WERI-Rb-1 (cell line): Measurements from ENCODE around the gene ADCY10.
"Not testable (repeated sequence)": the region's sequence is repeated elsewhere in the genome, so short reads cannot be mapped to it uniquely, and the experiment has no call there.

Source experiments
- DNase-seq: peaks from one replicate; pipeline ENCODE4 v3.0.0-alpha.2; 2020
- H3K27ac ChIP-seq: fragments of 250-450 bp; sonication (Bioruptor Pico); 2 replicates; pipeline ENCODE4 v1.5.1; 2020; ENCODE audit warnings: mild to moderate bottlenecking, moderate library complexity
- H3K27me3 ChIP-seq: fragments of 250-450 bp; sonication (Bioruptor Pico); 2 replicates; pipeline ENCODE4 v1.5.1; 2021; ENCODE audit warnings: mild to moderate bottlenecking, low read depth, moderate library complexity; ENCODE audit not compliant: insufficient read depth, severe bottlenecking
- H3K36me3 ChIP-seq: fragments of 250-450 bp; sonication (Bioruptor Pico); 2 replicates; pipeline ENCODE4 v1.5.1; 2020; ENCODE audit warnings: mild to moderate bottlenecking, moderate library complexity
- H3K4me3 ChIP-seq: 2 replicates; pipeline ENCODE4 v1.5.1; 2011; ENCODE audit warnings: low read depth, mild to moderate bottlenecking, control low read depth, low read length
- H3K9me3 ChIP-seq: fragments of 250-450 bp; sonication (Bioruptor Pico); 2 replicates; pipeline ENCODE4 v1.5.1; 2021; ENCODE audit warnings: mild to moderate bottlenecking, moderate library complexity; ENCODE audit not compliant: severe bottlenecking
- CTCF ChIP-seq: IDR thresholded peaks from 2 replicates; pipeline ENCODE4 v1.5.1; 2011; ENCODE audit warnings: low read depth, mild to moderate bottlenecking, control low read depth, inconsistent platforms, low read length

Gene ADCY10

DNA sequence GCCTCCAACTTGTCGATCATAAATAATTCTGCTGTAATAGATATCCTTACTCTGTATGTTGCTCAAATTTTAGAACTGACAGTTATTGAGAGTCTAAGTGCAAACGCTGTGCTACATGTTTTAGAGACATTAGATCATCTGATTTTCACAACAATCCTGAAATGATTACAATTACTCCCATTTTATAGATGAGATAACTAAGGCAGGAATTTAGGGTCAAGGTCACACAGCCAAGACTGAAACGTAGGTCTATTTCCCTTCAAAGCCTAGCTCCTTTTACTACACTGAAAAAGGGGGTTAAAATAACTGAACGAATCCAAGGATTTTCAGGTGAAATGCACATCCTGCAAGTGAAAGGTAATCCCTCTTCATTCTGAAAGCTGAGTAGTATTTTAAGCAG is 19.9 kb upstream of the ADCY10 start:
- no peak overlapping the region for H3K27ac ChIP-seq
- TF ChIP-seq CTCF, result no peak

GRCh38 chr1:167929725-167930124 is 15.8 kb upstream of the ADCY10 start:
- no peak for TF ChIP-seq CTCF
- DNase-seq, result no peak
- H3K27ac ChIP-seq, result no peak overlapping the region
- H3K36me3 ChIP-seq, result no peaks in the 10 kb centered on the region
- no peak overlapping the region for H3K4me3 ChIP-seq
- no peaks in the 10 kb centered on the region for H3K9me3 ChIP-seq
- H3K27me3 ChIP-seq, result no peaks in the 10 kb centered on the region

More for the DNA sequence above, 19.9 kb upstream of the ADCY10 start:
- Histone ChIP-seq H3K9me3 (no peaks in the 10 kb centered on the region), H3K36me3 (no peaks in the 10 kb centered on the region), H3K4me3 (no peak overlapping the region), H3K27me3 (no peaks in the 10 kb centered on the region)
- DNase-seq, result no peak

DNA sequence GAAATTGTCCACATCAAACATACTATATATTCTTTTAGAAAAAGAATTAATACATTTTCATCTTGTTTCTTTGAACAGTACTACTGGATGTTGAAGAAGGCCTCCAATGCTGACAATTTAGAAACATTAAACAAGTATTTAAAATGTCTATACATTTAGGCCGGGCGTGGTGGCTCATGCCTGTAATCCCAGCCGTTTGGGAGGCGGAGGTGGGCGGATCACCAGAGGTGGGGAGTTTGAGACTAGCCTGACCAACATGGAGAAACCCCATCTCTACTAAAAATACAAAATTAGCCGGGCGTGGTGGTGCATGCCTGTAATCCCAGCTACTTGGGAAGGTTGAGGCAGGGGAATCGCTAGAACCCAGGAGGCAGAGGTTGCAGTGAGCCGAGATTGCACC is 15.0 kb upstream of the ADCY10 start:
- not testable (repeated sequence) for H3K27ac ChIP-seq, H3K9me3 ChIP-seq, H3K36me3 ChIP-seq, H3K4me3 ChIP-seq, H3K27me3 ChIP-seq, DNase-seq

GRCh38 chr1:167928457-167928852 is 14.5 kb upstream of the ADCY10 start:
- Histone ChIP-seq H3K27me3 (no peaks in the 10 kb centered on the region), H3K4me3 (no peak overlapping the region), H3K36me3 (no peaks in the 10 kb centered on the region), H3K9me3 (no peaks in the 10 kb centered on the region), H3K27ac (no peak overlapping the region)
- no peak for TF ChIP-seq CTCF
- DNase-seq, result no peak

- no peak for DNase-seq
- no peak overlapping the region for H3K27ac ChIP-seq
- no peak overlapping the region for H3K4me3 ChIP-seq
- no peak for TF ChIP-seq CTCF
- no peaks in the 10 kb centered on the region for H3K36me3 ChIP-seq
- no peaks in the 10 kb centered on the region for H3K27me3 ChIP-seq
- no peaks in the 10 kb centered on the region for H3K9me3 ChIP-seq
Measured at GRCh38 chr1:167927046-167927754, 13.3 kb upstream of the ADCY10 start.

DNA sequence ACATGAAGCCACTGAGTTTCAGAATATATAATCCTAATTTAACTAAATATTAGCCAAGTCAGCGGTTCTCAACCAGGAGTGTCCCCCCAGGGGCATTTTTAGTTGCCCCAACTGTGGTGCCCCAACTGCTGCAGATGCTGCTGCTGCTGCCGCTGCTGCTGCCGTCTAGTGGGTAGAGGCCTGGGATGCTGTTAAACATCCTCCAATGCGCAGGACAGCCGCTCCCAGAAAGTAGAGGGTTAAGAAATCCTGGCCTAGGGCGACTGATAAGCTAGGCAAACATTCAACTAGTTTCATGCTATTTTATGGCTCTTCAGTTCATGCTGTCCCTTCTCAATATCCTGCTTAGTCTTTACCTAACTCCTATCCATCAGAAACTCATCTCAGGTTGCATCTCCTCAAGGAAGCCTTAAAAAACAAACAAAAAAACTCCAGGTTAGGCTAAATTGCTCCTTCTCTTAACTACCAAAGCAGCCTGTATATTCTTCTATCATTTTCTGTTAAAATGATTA is 12.6 kb upstream of the ADCY10 start:
- DNase-seq, result no peak
- Histone ChIP-seq H3K4me3 (no peak overlapping the region), H3K27ac (no peak overlapping the region), H3K9me3 (no peaks in the 10 kb centered on the region), H3K36me3 (no peaks in the 10 kb centered on the region), H3K27me3 (no peaks in the 10 kb centered on the region)
- no peak for TF ChIP-seq CTCF
